HCT116 (cell line): ENCODE results near the gene RAB34. TPM values are rescaled to one million over a fixed set of nuclear protein-coding genes. Genes with fewer than 3 reads are reported as not detected.

Source experiments
- ATAC-seq: fragments of 200-7000 bp; cut with Tn5 transposase; 2 replicates; pipeline ENCODE4 v1.9.1; 2020; ENCODE audit warnings: mild to moderate bottlenecking, moderate library complexity
- BruUV-seq: library from RNA; stranded (reverse); fragments of 400-500 nt; replicated peaks from 2 replicates; lab custom pipeline; 2021; lab: Mats Ljungman, UMichigan
- CTCF ChIA-PET: fragments of 300-600 bp; sonication (Branson Sonifier 250); formaldehyde crosslinking; loops from one replicate; lab custom pipeline; 2021; ENCODE audit warnings: antibody characterized with exemption; lab: Charles Lee
- POLR2A ChIA-PET: fragments of 300-600, 350-600 bp; sonication (Branson Sonifier 250); formaldehyde crosslinking; loops from one replicate; lab custom pipeline; 2021; ENCODE audit warnings: antibody characterized with exemption; lab: Charles Lee
- RAD21 ChIA-PET, 2 experiments: fragments of 300-600 bp; sonication (Branson Sonifier 250); formaldehyde crosslinking; loops; one replicate each; lab custom pipeline; 2023; ENCODE audit warnings: low total read pairs in 2 of 2; ENCODE audit not compliant: uncharacterized antibody in 2 of 2, unreplicated experiment in 2 of 2, low non-redundant PET in 1 of 2; lab: Charles Lee
- DNase-seq: peaks from one replicate; pipeline ENCODE4 v3.0.0-alpha.2; 2010; ENCODE audit warnings: low read depth, low spot score
- H2AFZ ChIP-seq: fragments of 200-600 bp; shearing (Covaris generic), sonication (generic); 2 replicates; pipeline ENCODE4 v1.6.1; 2017; ENCODE audit warnings: low read depth, mixed run types, mixed read lengths, antibody characterized with exemption, low read length; ENCODE audit not compliant: poor library complexity, severe bottlenecking
- H3K27ac ChIP-seq: 2 replicates; pipeline ENCODE4 v1.5.1; 2012; ENCODE audit warnings: low read depth, low read length
- H3K27me3 ChIP-seq: fragments of 200-600 bp; sonication (generic); 2 replicates; pipeline ENCODE4 v1.6.1; 2016; ENCODE audit warnings: mixed run types, low read length, mixed read lengths; ENCODE audit not compliant: insufficient read depth
- H3K36me3 ChIP-seq, 2 experiments: fragments of 200-500 bp in 1 of 2; fragments of 200-600 bp in 1 of 2; sonication (Bioruptor generic) in 1 of 2; sonication (generic) in 1 of 2; 2 replicates each; pipeline versions ENCODE4 v1.5.1 to v1.6.1; 2014 to 2016; ENCODE audit warnings: low read length in 2 of 2, inconsistent platforms in 1 of 2, mixed read lengths in 1 of 2, mixed run types in 1 of 2; ENCODE audit not compliant: insufficient read depth in 2 of 2, control insufficient read depth in 1 of 2
- H3K4me1 ChIP-seq, 2 experiments: fragments of 200-600 bp in 1 of 2; sonication (generic) in 1 of 2; 2 replicates each; pipeline versions ENCODE4 v1.5.1 to v1.6.1; 2012 to 2017; ENCODE audit warnings: low read length in 2 of 2, inconsistent platforms in 1 of 2, mild to moderate bottlenecking in 1 of 2, mixed read lengths in 1 of 2, mixed run types in 1 of 2, moderate library complexity in 1 of 2; ENCODE audit not compliant: insufficient read depth in 2 of 2, control insufficient read depth in 1 of 2
- H3K4me2 ChIP-seq: fragments of 200-600 bp; sonication (generic); 2 replicates; pipeline ENCODE4 v1.6.1; 2017; ENCODE audit warnings: mixed run types, low read length, mixed read lengths
- H3K4me3 ChIP-seq, 2 experiments: fragments of 200-600 bp in 1 of 2; sonication (generic) in 1 of 2; replicated peaks in 1 of 2; 2 replicates each; pipeline ENCODE4 v1.5.1; 2011 to 2016; ENCODE audit warnings: low read length in 2 of 2, control low read depth in 1 of 2, low read depth in 1 of 2, mild to moderate bottlenecking in 1 of 2, mixed read lengths in 1 of 2, mixed run types in 1 of 2
- H3K79me2 ChIP-seq: fragments of 200-600 bp; sonication (generic); 2 replicates; pipeline ENCODE4 v1.6.1; 2017; ENCODE audit warnings: mild to moderate bottlenecking, mixed run types, low read length, moderate library complexity, mixed read lengths; ENCODE audit not compliant: insufficient read depth
- H3K9ac ChIP-seq: fragments of 200-600 bp; sonication (generic); 2 replicates; pipeline ENCODE4 v1.6.1; 2016; ENCODE audit warnings: low read length, mixed read lengths
- H3K9me2 ChIP-seq: fragments of 200-600 bp; sonication (generic), shearing (Covaris generic); 2 replicates; pipeline ENCODE4 v1.6.1; 2017; ENCODE audit warnings: mixed run types, mild to moderate bottlenecking, moderate library complexity; ENCODE audit not compliant: insufficient read depth
- H3K9me3 ChIP-seq, 2 experiments: fragments of 200-500 bp in 1 of 2; fragments of 200-600 bp in 1 of 2; sonication (Bioruptor generic) in 1 of 2; sonication (generic) in 1 of 2; 2 replicates each; pipeline ENCODE4 v1.6.1; 2014 to 2017; ENCODE audit warnings: low read length in 2 of 2, mixed read lengths in 2 of 2, inconsistent platforms in 1 of 2, low read depth in 1 of 2, mild to moderate bottlenecking in 1 of 2, mixed run types in 1 of 2, moderate library complexity in 1 of 2; ENCODE audit not compliant: control insufficient read depth in 1 of 2, insufficient read depth in 1 of 2
- H4K20me1 ChIP-seq: fragments of 200-600 bp; sonication (generic), shearing (Covaris generic); 2 replicates; pipeline ENCODE4 v1.6.1; 2017; ENCODE audit warnings: mixed run types, mild to moderate bottlenecking, moderate library complexity; ENCODE audit not compliant: insufficient read depth
- ATF3 ChIP-seq: IDR thresholded peaks from 2 replicates; pipeline ENCODE4 v1.6.1; 2012
- CTCF ChIP-seq, 3 experiments: fragments of 200-600 bp in 1 of 3; sonication (generic) in 1 of 3; IDR thresholded peaks in 2 of 3; conservative IDR thresholded peaks in 1 of 3; 2 replicates each; pipeline ENCODE4 v1.5.1; 2012 to 2017; ENCODE audit warnings: low read depth in 2 of 3, low read length in 2 of 3, antibody characterized with exemption in 1 of 3, borderline replicate concordance in 1 of 3, control low read depth in 1 of 3, mild to moderate bottlenecking in 1 of 3, mixed read lengths in 1 of 3, mixed run types in 1 of 3, moderate library complexity in 1 of 3; ENCODE audit not compliant: insufficient read depth in 1 of 3
- JUND ChIP-seq: IDR thresholded peaks from 2 replicates; pipeline ENCODE4 v1.6.1; 2012
- POLR2A ChIP-seq: IDR thresholded peaks from 2 replicates; pipeline ENCODE4 v1.7.0; 2011; ENCODE audit warnings: borderline replicate concordance; ENCODE audit not compliant: insufficient read depth, insufficient read length; ENCODE audit errors: extremely low read depth
- RAD21 ChIP-seq: IDR thresholded peaks from 2 replicates; pipeline ENCODE4 v1.6.1; 2012; ENCODE audit warnings: low read depth, mild to moderate bottlenecking
- TCF7L2 ChIP-seq: IDR thresholded peaks from 2 replicates; pipeline ENCODE4 v1.7.0; 2011; ENCODE audit warnings: borderline replicate concordance, inconsistent platforms; ENCODE audit not compliant: insufficient read depth, insufficient read length; ENCODE audit errors: extremely low read depth
- ZFX ChIP-seq: fragments of 450-650 bp; IDR thresholded peaks from 2 replicates; pipeline ENCODE4 v1.6.1; 2017
- intact Hi-C: fragments of 100-400 bp; cut with micrococcal nuclease; formaldehyde crosslinking; loops from 2 replicates; pipeline ENCODE4 v1.10.0; 2022
- total RNA-seq: library from RNA; stranded (reverse); gene quantifications from one replicate; pipeline ENCODE4 v1.2.1, GENCODE V29; 2021; ENCODE audit not compliant: unreplicated experiment
- TF ChIP-seq, protein P1 (sequence below): IDR thresholded peaks from 2 replicates; pipeline ENCODE4 v1.6.1; 2011; ENCODE audit warnings: mild to moderate bottlenecking, low read length, moderate library complexity; ENCODE audit not compliant: insufficient replicate concordance; ENCODE audit errors: extremely low read depth

RAB34 gene
- total RNA-seq, 1 experiment from 2014 or later: 0.59 TPM

DNA sequence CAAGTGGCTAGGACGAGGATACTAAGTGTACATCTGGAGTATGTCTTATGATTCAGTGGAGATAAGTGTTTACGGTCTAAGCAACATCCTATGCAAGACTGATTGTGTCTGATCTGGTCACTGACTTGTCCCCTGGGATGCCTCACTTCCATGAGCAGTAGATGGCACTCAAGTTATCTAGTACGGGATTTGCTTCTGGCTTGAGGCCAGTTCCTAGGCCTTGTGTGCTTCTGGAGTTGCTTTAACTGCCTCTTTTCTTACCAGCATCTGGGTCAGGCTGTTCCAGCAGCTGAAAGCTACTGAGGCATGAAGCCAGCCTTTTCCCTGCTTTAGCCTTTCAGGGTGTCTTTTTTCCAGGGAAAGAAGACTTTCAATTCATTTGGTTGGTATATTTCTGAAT is 32.7 kb downstream of the RAB34 start:
- BruUV-seq: no TSS peak
- RAD21 ChIA-PET: no interaction called here
- TF ChIP-seq RAD21: peak; percentile 25; the same call in 1 of the 2 replicates
- no peak for TF ChIP-seq ATF3
- no peak for TF ChIP-seq TCF7L2
- TF ChIP-seq POLR2A: no peak
- TF ChIP-seq, protein P1, sequence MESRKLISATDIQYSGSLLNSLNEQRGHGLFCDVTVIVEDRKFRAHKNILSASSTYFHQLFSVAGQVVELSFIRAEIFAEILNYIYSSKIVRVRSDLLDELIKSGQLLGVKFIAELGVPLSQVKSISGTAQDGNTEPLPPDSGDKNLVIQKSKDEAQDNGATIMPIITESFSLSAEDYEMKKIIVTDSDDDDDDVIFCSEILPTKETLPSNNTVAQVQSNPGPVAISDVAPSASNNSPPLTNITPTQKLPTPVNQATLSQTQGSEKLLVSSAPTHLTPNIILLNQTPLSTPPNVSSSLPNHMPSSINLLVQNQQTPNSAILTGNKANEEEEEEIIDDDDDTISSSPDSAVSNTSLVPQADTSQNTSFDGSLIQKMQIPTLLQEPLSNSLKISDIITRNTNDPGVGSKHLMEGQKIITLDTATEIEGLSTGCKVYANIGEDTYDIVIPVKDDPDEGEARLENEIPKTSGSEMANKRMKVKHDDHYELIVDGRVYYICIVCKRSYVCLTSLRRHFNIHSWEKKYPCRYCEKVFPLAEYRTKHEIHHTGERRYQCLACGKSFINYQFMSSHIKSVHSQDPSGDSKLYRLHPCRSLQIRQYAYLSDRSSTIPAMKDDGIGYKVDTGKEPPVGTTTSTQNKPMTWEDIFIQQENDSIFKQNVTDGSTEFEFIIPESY: no peak
- no peak for TF ChIP-seq ZFX
- TF ChIP-seq CTCF (IDR thresholded peaks at IDR 0.05 in 2 of 3, conservative IDR thresholded peaks at IDR 0.05 in 1 of 3; ENCODE audit: borderline replicate concordance in 1 of 3, insufficient read depth in 1 of 3, low read depth in 2 of 3, low read length in 2 of 3): peak in 1 of 3 experiments; percentile 5; a peak in 1 of 6 replicates
- no peak for TF ChIP-seq JUND
- Histone ChIP-seq H3K27me3 (no peaks in the 10 kb centered on the region), H3K9me2 (no peaks in the 10 kb centered on the region), H3K4me3 (no peak overlapping the region), H3K4me2 (no peak overlapping the region), H3K27ac (no peak overlapping the region), H3K9me3 (no peaks in the 10 kb centered on the region), H4K20me1 (no peaks in the 10 kb centered on the region), H3K36me3 (peaks cover 84% of the 10 kb centered on the region in 2 experiments), H3K4me1 (no peaks in the 10 kb centered on the region), H2AFZ (no peak overlapping the region), H3K79me2 (no peaks in the 10 kb centered on the region), H3K9ac (no peak overlapping the region)
- ATAC-seq: no peak
- intact Hi-C loops: no loop called here
- DNase-seq: no peak
- CTCF ChIA-PET: no interaction called here
- POLR2A ChIA-PET: no interaction called here
